Naive thymus-derived CD8-positive, alpha-beta T cell (primary cell): ENCODE results near the gene BUB1B. TPM values are rescaled to one million over a fixed set of nuclear protein-coding genes. Genes with fewer than 3 reads are reported as not detected.
"Not testable (repeated sequence)": the region's sequence is repeated elsewhere in the genome, so short reads cannot be mapped to it uniquely, and the experiment has no call there.

Experiments
- ATAC-seq, 2 donors: fragments of 150-1000 bp; cut with Tn5 transposase in 1 of 2; sonication (Bioruptor Pico), chemical (Tn5 transposase) in 1 of 2; 1 replicate in 1 of 2; 2 replicates in 1 of 2; pipeline ENCODE4 v1.10.0; 2021; ENCODE audit warnings: mild to moderate bottlenecking in 2 of 2, moderate library complexity in 2 of 2
- POLR2A ChIA-PET: fragments of 350-600 bp; sonication (Branson Sonifier 250); formaldehyde crosslinking; loops from one replicate; lab custom pipeline; 2021; ENCODE audit warnings: antibody characterized with exemption; lab: Charles Lee
- DNase-seq, 10 donors: peaks; one replicate each; pipeline versions ENCODE4 v3.0.0 to v3.0.0-alpha.2; 2020 to 2022
- H3K27ac Mint-ChIP-seq, 10 donors: one replicate each; pipeline ENCODE4 v1.8.0; 2020 to 2022; ENCODE audit warnings: mild to moderate bottlenecking in 10 of 10, mixed read lengths in 10 of 10, moderate library complexity in 4 of 10, inconsistent platforms in 1 of 10
- H3K27me3 Mint-ChIP-seq, 5 donors: one replicate each; pipeline ENCODE4 v1.8.0; 2021 to 2022; ENCODE audit warnings: mixed read lengths in 5 of 5
- H3K36me3 Mint-ChIP-seq, 3 donors: one replicate each; pipeline ENCODE4 v1.8.0; 2020 to 2022; ENCODE audit warnings: mixed read lengths in 3 of 3, mild to moderate bottlenecking in 2 of 3, inconsistent platforms in 1 of 3
- H3K4me1 Mint-ChIP-seq, 4 donors: one replicate each; pipeline ENCODE4 v1.8.0; 2021 to 2022; ENCODE audit warnings: mixed read lengths in 4 of 4
- H3K4me3 Mint-ChIP-seq, 10 donors: one replicate each; pipeline ENCODE4 v1.8.0; 2020 to 2022; ENCODE audit warnings: mild to moderate bottlenecking in 10 of 10, mixed read lengths in 10 of 10, moderate library complexity in 6 of 10, inconsistent platforms in 1 of 10
- H3K9me3 Mint-ChIP-seq, 9 donors: one replicate each; pipeline ENCODE4 v1.8.0; 2020 to 2022; ENCODE audit warnings: mixed read lengths in 9 of 9, mild to moderate bottlenecking in 3 of 9, inconsistent platforms in 1 of 9, moderate library complexity in 1 of 9
- polyA plus RNA-seq, 3 donors: library from polyadenylated mRNA; unstranded; fragments of 300-500 nt; fragmentation: Illumina TruSeq; gene quantifications; one replicate each; pipeline ENCODE4 v1.2.3, GENCODE V29; 2021
- total RNA-seq, 8 experiments: library from RNA in 2 of 8; stranded (reverse) in 2 of 8; gene quantifications; one replicate each; pipeline ENCODE4 v1.2.3 and lab custom pipeline; 2021 to 2026

Gene BUB1B
- total RNA-seq (under 1 TPM; 0.49 to 0.77 TPM), polyA plus RNA-seq (under 1 TPM in 1 of 3 donors, not detected in 2; 0.54 TPM), total RNA-seq (lab: John Stamatoyannopoulos, UW) (0.22 to 6.1 (median 0.85) reads per million in 6 experiments)

- H3K9me3 Mint-ChIP-seq, result no peaks in the 10 kb centered on the region
- POLR2A ChIA-PET, result interaction anchor here (1.0 to 1.2 kb wide), 3 partner anchors 8 to 378 kb away, joined by 3 to 9 read pairs (median 3); partner anchors contain the start of gene FSIP1
- ATAC-seq, result peak; percentile 96 to 98
- H3K36me3 Mint-ChIP-seq, result no peaks in the 10 kb centered on the region
- peaks cover 0 to 3% (median 0%) of the 10 kb centered on the region in 4 donors for H3K4me1 Mint-ChIP-seq
- H3K4me3 Mint-ChIP-seq, result no peak within 1 kb of the TSS
- H3K27me3 Mint-ChIP-seq, result peaks cover 0 to 1% (median 0%) of the 10 kb centered on the region in 5 donors
- H3K27ac Mint-ChIP-seq, result peak within 1 kb of the TSS in 1 of 10 donors; percentile 29
- DNase-seq, result peak; percentile 82 to 95 (median 90)
These were observed at the start of gene BUB1B for GRCh38 chr15:40160689-40161688. Gene BUB1B, plus strand, starts transcription at chr15:40161069. Its CDS starts 152 bp downstream, at chr15:40161221.

- H3K4me1 Mint-ChIP-seq, result peaks cover 18 to 39% (median 28%) of the 10 kb centered on the region in 4 donors
- H3K27me3 Mint-ChIP-seq, result peaks cover 4 to 21% (median 8%) of the 10 kb centered on the region in 5 donors
- no peaks in the 10 kb centered on the region for H3K9me3 Mint-ChIP-seq
- no peak overlapping the region for H3K27ac Mint-ChIP-seq
- DNase-seq (peak in 1 of 10 donors; percentile 21), ATAC-seq (no peak)
- POLR2A ChIA-PET, result no interaction called here
- no peak overlapping the region for H3K4me3 Mint-ChIP-seq
- H3K36me3 Mint-ChIP-seq, result no peaks in the 10 kb centered on the region
These were observed 49.0 kb upstream of the BUB1B start for GRCh38 chr15:40111888-40112287.

GRCh38 chr15:40112789-40113188 is 48.1 kb upstream of the BUB1B start:
- Mint-ChIP-seq H3K36me3 (no peaks in the 10 kb centered on the region), H3K27me3 (peaks cover 4 to 24% (median 8%) of the 10 kb centered on the region in 5 donors), H3K4me1 (peaks cover 16 to 30% (median 22%) of the 10 kb centered on the region in 4 donors), H3K4me3 (peak overlapping the region in 1 of 10 donors; percentile 17), H3K9me3 (no peaks in the 10 kb centered on the region), H3K27ac (no peak overlapping the region)
- ATAC-seq (no peak), DNase-seq (peak in 1 of 10 donors; percentile 8)
- POLR2A ChIA-PET, result interaction anchor here (0.6 kb wide), 1 partner anchor 40 kb away, joined by 3 read pairs; no protein-coding TSS in a partner anchor

GRCh38 chr15:40114218-40114617 is 46.7 kb upstream of the BUB1B start:
- H3K36me3 Mint-ChIP-seq, result no peaks in the 10 kb centered on the region
- no peak for ATAC-seq
- H3K9me3 Mint-ChIP-seq, result no peaks in the 10 kb centered on the region
- no peak overlapping the region for H3K27ac Mint-ChIP-seq
- POLR2A ChIA-PET, result no interaction called here
- peaks cover 4 to 24% (median 8%) of the 10 kb centered on the region in 5 donors for H3K27me3 Mint-ChIP-seq
- DNase-seq, result no peak
- no peak overlapping the region for H3K4me3 Mint-ChIP-seq
- H3K4me1 Mint-ChIP-seq, result peaks cover 8 to 21% (median 14%) of the 10 kb centered on the region in 4 donors

GRCh38 chr15:40115106-40115505 is 45.8 kb upstream of the BUB1B start:
- H3K9me3 Mint-ChIP-seq, POLR2A ChIA-PET, H3K4me3 Mint-ChIP-seq, H3K36me3 Mint-ChIP-seq, ATAC-seq: not testable (repeated sequence)
- peak in 1 of 10 donors; percentile 32 for DNase-seq
- Mint-ChIP-seq H3K27me3 (peaks cover 4 to 24% (median 8%) of the 10 kb centered on the region in 5 donors), H3K27ac (peak overlapping the region in 1 of 10 donors; percentile 57), H3K4me1 (peaks cover 8 to 17% (median 10%) of the 10 kb centered on the region in 4 donors)

- peaks cover 4 to 24% (median 8%) of the 10 kb centered on the region in 5 donors for H3K27me3 Mint-ChIP-seq
These were observed 45.2 kb upstream of the BUB1B start for GRCh38 chr15:40115670-40116093.

GRCh38 chr15:40118473-40118872 is 42.4 kb upstream of the BUB1B start:
- Mint-ChIP-seq H3K9me3 (no peaks in the 10 kb centered on the region), H3K27ac (no peak overlapping the region), H3K4me3 (no peak overlapping the region), H3K4me1 (peaks cover 8 to 17% (median 10%) of the 10 kb centered on the region in 4 donors), H3K36me3 (no peaks in the 10 kb centered on the region), H3K27me3 (peaks cover 0 to 9% (median 0%) of the 10 kb centered on the region in 5 donors)
- DNase-seq (no peak), ATAC-seq (no peak)
- POLR2A ChIA-PET, result no interaction called here

More at GRCh38 chr15:40115670-40116093, 45.2 kb upstream of the BUB1B start:
- peak overlapping the region in 1 of 10 donors; percentile 26 for H3K4me3 Mint-ChIP-seq
- POLR2A ChIA-PET, result no interaction called here
- DNase-seq (peak in 1 of 10 donors; percentile 30), ATAC-seq (peak in 1 of 2 donors; percentile 61)
- H3K36me3 Mint-ChIP-seq, result no peaks in the 10 kb centered on the region
- H3K27ac Mint-ChIP-seq, result peak overlapping the region in 5 of 10 donors; percentile 8 to 86 (median 57)
- no peaks in the 10 kb centered on the region for H3K9me3 Mint-ChIP-seq
- peaks cover 8 to 17% (median 10%) of the 10 kb centered on the region in 4 donors for H3K4me1 Mint-ChIP-seq

GRCh38 chr15:40121911-40122638 is 38.8 kb upstream of the BUB1B start:
- Mint-ChIP-seq H3K4me1 (no peaks in the 10 kb centered on the region), H3K9me3 (no peaks in the 10 kb centered on the region), H3K27ac (no peak overlapping the region), H3K4me3 (no peak overlapping the region), H3K27me3 (peaks cover 0 to 2% (median 0%) of the 10 kb centered on the region in 5 donors), H3K36me3 (no peaks in the 10 kb centered on the region)
- ATAC-seq (no peak), DNase-seq (no peak)
- POLR2A ChIA-PET, result interaction anchor here (0.6 kb wide), 1 partner anchor 207 kb away, joined by 4 read pairs; no protein-coding TSS in a partner anchor

- POLR2A ChIA-PET, ATAC-seq, H3K4me3 Mint-ChIP-seq, H3K27ac Mint-ChIP-seq, DNase-seq, H3K9me3 Mint-ChIP-seq, H3K4me1 Mint-ChIP-seq, H3K27me3 Mint-ChIP-seq, H3K36me3 Mint-ChIP-seq: not testable (repeated sequence)
These were observed 37.9 kb upstream of the BUB1B start for GRCh38 chr15:40122989-40123388.

- H3K4me3 Mint-ChIP-seq, H3K4me1 Mint-ChIP-seq, DNase-seq, POLR2A ChIA-PET, H3K36me3 Mint-ChIP-seq, H3K27me3 Mint-ChIP-seq, H3K9me3 Mint-ChIP-seq, H3K27ac Mint-ChIP-seq: not testable (repeated sequence)
- peak in 1 of 2 donors; percentile 25 for ATAC-seq
These were observed 37.0 kb upstream of the BUB1B start for GRCh38 chr15:40123863-40124262.

- H3K9me3 Mint-ChIP-seq, H3K4me1 Mint-ChIP-seq, H3K36me3 Mint-ChIP-seq, H3K27me3 Mint-ChIP-seq, POLR2A ChIA-PET, H3K4me3 Mint-ChIP-seq: not testable (repeated sequence)
- ATAC-seq (peak in 1 of 2 donors; percentile 40), DNase-seq (peak in 1 of 10 donors; percentile 6)
- H3K27ac Mint-ChIP-seq, result peak overlapping the region in 1 of 10 donors; percentile 3
These were observed 36.5 kb upstream of the BUB1B start for GRCh38 chr15:40124333-40124732.

- H3K27ac Mint-ChIP-seq, H3K9me3 Mint-ChIP-seq, H3K4me1 Mint-ChIP-seq, H3K27me3 Mint-ChIP-seq, ATAC-seq, POLR2A ChIA-PET, H3K36me3 Mint-ChIP-seq: not testable (repeated sequence)
- H3K4me3 Mint-ChIP-seq, result peak overlapping the region in 1 of 10 donors; percentile 15
- DNase-seq, result peak in 1 of 10 donors; percentile 2
These were observed 36.0 kb upstream of the BUB1B start for GRCh38 chr15:40124807-40125285.
